A549 (cell line): ENCODE results near the gene PPIP5K1.

ENCODE experiments used
- CBX8 ChIP-seq: fragments of 200-600 bp; sonication (generic); IDR thresholded peaks from 2 replicates; pipeline ENCODE4 v1.6.1; 2016
- CHD2 ChIP-seq: fragments of 150-350 bp; IDR thresholded peaks from 2 replicates; pipeline ENCODE4 v1.6.1; 2014; ENCODE audit warnings: low read length; ENCODE audit not compliant: partially characterized antibody
- CTCF ChIP-seq: fragments of >200 bp; sonication (Bioruptor Twin); formaldehyde crosslinking; IDR thresholded peaks from 3 replicates; pipeline ENCODE4 v1.5.1; 2016
- RAD21 ChIP-seq, 2 experiments: fragments of >200 bp in 1 of 2; sonication (Bioruptor Twin) in 1 of 2; formaldehyde crosslinking in 1 of 2; IDR thresholded peaks in 1 of 2; conservative IDR thresholded peaks in 1 of 2; 2 replicates in 1 of 2; 3 replicates in 1 of 2; pipeline ENCODE4 v1.6.1; 2012 to 2018; ENCODE audit warnings: inconsistent platforms in 1 of 2
- SMC3 ChIP-seq: fragments of >200 bp; sonication (Bioruptor Twin); formaldehyde crosslinking; IDR thresholded peaks from 3 replicates; pipeline ENCODE4 v1.6.1; 2018; ENCODE audit warnings: inconsistent platforms
- TFCP2L1 ChIP-seq: fragments of 250-450 bp; sonication (Bioruptor Pico); IDR thresholded peaks from 2 replicates; pipeline ENCODE4 v1.5.0; 2021; ENCODE audit warnings: mild to moderate bottlenecking

- TF ChIP-seq TFCP2L1 (no peak), CTCF (no peak), SMC3 (no peak), CBX8 (no peak), RAD21 (conservative IDR thresholded peaks at IDR 0.05 in 1 of 2, IDR thresholded peaks at IDR 0.05 in 1 of 2) (no peak), CHD2 (no peak)
These were observed 62.8 kb downstream of the PPIP5K1 start for GRCh38 chr15:43527016-43527801.
